ENCODE measurements around the gene TBC1D24.

Gene TBC1D24

DNA sequence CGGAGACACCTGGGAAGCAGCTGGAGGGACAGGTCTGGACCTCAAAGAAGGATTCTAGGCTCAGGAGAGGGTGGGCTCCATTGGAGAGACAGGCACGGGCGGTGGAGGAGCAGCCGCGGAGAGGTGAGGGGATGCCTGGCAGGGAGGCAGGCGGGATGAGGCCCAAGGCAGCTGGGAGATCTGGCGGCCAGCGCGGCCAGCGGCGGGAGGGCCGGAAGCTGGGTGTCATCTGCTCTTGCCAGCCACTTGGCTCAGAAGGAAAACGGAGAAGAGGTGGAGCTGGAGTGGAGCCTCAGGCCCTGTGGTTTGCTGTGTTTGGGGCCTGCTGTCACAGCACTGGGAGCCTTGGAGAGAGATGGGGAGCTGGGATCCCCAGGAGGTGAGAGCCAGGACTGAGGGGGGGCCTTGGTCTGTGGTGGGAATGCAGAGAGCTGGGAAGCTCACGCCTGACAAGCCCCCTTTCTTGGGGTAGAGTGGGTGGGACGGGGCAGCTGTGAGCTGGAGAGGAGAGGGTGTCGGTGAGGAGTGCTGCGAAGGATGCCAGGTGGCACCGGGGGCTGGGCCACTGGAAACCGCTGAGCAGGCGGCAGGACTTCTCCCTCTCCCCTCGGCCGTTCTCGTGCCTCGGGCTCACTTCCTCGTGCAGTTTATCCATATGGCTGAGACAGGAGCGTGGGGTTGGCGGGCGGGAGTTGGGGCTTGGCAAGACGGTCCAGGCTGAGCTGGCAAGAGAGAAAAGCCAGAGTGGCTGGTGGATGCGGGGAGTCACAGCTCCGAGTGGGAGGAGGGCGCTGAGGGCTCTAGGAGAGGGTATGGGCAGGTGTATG lies 8.0 kb downstream of the TBC1D24 start:
- DNase-seq (ENCODE audit: low read depth, low spot score), result no peak

DNA sequence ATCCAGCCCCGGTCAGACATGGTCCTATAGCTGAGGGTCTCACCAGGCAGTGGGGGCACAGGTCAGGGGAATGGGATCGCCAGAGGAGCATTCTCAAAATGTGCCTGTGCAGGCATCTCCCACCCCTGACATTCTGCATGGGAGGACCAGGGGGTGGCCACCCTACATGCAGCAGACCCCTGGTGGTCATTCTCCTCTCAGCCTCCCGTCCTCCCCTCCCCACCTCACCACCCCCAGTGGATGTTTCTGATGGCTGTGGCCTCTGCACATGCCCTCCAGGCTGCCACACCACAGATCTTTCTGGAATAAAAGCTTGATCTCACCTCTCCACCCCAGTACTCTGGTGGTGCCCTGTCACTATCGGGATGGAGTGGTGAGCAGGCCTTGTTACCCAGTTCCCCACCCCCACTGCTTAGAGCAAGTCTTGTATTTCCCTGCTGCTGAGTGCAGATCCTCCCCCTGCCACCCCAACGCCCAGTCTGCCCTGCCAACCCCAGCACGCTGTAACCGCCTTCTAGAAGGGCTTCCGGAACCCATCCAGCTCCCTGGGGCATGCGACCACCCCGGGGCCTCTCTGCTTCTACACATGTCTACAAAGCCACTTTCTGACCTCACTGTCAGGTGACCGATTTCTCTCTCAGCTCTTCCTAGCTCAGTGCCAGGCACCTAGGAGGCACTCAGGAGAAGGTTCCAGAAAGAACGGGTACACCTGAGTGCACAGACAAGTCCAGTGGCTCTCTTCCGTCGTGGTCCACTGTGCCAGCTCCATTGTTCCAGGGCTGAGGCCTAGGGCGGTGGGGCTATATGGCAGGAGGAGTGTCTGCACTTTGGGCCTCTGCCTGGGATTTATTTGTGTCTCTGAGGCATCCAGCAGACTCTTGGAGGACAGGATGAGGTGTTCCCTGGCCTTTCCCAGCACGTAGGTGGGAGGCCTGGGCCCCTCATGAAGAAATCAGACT lies 9.3 kb downstream of the TBC1D24 start:
- DNase-seq (ENCODE audit: low read depth, low spot score), result no peak

DNA sequence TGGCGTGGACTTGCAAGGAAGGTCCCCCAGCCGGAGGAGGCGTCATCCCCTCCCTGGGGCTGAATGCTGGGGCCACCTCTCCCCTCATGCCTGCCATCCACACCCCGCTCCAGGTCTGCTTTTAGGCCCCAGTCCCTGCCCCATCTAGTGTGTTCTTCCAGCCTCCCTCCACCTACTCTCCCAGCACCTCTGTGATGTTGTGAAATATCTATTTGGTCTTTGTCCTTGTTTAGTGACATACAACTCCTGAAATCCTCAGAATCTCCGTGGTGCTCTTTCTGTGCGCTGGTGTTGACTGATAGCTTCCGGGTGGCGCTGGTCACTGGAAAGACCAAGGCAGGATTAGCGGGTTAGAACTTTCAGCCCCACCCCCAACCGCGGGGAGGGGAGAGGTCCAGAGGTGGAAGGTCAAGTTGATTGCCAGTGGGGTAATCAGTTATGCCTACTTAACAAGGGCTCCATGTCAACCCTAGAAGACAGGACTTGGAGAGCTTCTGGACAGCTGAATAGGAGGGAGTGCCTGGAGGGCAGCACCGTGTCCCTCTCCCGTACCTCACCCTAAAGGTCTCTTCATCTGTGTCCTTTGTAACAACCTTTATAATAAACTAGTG lies 10.1 kb downstream of the TBC1D24 start:
- no peak for DNase-seq (ENCODE audit: low read depth, low spot score)

DNA sequence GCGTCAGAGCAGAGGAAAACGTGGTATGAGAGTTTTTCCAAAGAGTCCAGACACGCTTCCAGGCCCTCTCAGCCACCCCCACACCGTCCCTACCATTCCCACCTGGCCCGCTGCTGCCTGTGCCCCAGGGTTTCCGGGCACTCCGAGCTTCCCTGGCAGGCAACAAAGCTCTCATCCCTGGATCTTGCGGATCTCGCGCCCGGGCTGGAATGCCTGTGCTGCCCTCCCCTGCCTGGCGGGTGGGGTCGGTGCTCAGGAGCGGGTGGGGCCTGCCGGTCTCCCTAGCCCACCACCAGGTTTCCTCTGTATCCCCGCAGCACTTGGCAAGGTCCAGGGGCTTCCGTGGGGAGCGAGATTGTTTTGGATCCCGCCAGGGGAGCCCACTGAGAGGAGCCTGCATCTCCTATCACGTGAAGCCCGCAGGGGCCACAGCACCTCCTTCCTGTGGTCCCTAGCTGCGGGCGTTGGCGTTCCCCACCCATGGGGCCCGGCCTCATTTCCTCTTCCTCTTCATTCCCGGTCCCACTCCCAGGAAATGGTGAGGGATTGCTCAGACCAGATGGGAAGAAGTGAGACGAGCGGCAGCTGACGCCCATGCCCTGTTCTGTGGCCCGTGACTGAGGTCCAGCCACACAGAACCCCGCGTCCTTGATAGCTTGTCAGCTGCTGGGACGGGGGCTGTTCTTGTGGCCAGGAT lies 11.0 kb downstream of the TBC1D24 start:
- no peak for DNase-seq (ENCODE audit: low read depth, low spot score)

DNA sequence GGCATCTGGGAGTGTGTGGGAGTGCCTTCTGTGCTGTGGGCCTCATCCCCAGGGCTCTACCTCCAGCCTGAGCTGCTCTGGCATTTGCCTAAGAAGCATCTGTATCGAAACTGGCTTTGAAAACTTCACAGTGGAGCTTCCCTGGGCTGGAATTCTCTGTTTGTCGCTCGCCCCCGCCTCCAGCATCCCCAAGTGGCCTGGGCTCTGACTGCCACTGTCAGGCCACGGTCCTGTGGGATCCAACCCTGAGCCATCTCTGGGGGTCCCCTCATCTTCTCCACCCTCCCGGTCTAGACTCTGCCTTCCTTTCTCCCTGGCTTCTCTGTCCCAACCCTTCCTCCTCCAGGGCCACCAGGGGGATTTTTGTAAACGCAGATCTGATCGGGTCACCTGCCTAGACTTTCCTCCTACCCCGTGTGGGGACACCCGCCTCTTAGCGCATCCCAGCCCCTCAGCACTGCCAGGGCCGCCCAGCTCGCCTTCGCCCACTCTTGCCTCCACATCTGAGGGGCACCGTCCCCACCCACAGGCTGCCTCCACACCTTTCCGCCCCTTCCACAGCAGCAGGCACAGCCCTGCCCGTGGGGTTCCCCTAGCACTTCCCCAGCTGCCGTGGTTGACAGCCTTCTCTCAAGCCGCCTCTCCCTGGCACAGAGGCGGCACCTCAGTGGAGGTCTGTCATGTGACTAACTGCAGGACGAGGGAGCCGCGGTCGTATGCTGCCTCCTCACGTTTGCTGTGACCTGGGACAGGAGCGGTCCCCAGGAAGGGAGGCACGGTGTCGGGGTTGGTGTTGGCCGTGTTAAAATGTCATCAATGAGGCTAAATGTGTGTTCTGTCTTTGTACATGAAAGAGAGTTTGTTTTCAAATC lies 12.0 kb downstream of the TBC1D24 start:
- peak; percentile 44 for DNase-seq (ENCODE audit: low read depth, low spot score)

DNA sequence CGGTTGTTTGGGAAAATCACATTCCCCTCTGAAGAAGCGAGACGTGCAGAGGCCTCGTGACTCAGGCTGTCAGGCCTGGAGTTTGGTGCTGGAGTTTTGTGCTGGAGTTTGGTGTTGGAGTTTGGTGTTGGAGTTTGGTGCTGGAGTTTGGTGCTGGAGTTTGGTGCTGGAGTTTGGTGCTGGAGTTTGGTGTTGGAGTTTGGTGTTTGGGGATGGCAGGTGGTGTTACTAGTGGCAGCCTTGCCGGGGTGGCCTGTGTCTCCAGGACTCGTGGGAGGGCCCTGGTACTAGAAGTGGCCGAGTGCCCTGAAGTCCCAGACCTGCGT lies 12.6 kb downstream of the TBC1D24 start:
- DNase-seq (ENCODE audit: low read depth, low spot score), result no peak

DNA sequence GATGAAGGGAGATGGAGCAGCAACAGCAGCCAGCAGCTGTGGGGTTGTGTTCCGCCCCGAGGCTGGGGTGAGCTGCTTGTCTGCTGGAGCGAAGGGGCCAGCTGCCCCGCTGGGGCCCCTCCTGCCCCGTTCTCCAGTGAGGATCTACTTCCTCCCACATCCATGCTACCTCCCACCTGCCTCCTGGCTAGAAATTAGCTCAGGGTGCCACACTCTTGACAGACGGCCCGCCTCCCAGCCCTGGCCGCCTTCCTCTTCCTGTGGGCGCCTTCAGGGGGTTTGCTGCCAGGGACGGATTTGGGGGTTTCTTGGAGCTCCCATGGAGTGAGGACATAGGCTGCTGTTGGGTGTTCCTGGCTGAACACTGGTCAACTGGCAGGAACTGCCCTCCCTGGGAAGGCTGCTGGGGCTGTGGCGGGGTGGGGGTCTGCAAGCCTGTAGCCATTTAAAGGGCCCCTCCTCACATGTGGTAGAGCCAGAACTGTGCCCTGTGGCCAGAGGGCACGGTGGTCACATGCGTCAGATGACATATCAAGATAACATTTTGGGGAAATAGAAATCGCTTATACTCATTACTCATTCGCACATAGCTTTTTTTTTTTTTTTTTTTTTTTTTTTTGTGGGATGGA lies 13.1 kb downstream of the TBC1D24 start:
- DNase-seq (ENCODE audit: low read depth, low spot score), result no peak

DNA sequence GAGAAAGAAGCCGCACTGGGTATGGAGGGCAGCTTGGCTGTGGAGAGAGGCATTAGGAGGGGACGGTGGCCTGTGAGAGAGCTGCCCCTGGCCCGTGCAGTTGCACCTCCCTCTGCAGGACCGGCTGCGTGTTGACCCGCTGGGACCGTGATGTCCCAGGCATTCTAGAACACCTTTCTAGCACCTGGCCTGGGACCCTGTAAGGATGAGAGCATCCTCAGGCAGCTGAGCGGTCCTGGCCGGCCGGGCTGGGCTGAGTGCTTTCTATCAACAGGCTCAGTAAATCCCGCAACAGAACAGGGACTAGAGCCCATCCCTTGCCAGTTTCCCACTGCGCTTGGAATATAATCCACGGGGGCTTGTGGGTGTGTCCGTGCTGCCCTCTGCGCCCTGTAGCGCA lies 14.7 kb downstream of the TBC1D24 start:
- DNase-seq (ENCODE audit: low read depth, low spot score), result no peak

DNA sequence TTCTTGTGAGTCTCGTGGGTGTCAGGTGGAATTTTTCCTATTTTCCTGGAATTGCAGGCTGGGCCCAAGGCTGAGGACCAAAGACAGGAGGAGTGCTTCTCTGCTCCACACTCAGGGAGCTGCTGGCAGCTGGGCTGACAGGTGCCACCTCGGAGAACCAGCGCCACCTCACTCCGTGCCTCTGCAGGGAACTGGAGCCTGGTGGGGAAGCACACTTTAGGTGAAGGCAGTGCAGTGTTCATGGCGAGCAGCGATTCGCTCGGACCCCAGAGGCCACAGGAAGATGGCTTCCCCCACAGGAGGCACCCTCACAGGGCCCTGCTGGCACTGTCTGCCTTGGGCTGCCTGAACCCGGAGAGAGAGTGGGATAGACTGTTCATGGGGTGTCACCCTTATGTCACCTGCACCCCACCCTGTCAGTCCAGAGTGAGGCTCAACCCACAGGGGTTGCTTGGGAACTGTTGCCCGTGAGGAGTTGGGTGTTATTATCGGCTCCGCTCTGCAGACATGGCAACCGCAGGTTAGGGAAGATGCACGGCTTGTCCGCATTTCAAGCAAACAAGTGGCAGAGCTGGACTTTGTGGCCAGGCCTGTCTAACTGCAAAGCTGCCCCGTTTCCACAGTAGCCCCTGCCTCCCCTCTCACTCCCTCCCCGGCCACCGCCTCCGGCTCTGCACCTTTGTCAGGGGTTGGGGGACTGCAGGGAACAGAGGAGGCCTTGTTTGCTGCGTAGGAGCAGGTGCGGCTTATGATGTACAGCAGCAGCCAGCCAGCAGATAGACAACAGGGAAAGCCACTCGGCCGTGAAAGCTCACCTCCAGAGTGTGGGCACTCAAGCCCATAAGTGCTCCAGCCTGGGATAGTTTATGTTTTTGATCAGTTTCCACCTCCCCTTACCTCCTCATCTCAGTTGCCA lies 15.5 kb downstream of the TBC1D24 start:
- no peak for DNase-seq (ENCODE audit: low read depth, low spot score)

DNA sequence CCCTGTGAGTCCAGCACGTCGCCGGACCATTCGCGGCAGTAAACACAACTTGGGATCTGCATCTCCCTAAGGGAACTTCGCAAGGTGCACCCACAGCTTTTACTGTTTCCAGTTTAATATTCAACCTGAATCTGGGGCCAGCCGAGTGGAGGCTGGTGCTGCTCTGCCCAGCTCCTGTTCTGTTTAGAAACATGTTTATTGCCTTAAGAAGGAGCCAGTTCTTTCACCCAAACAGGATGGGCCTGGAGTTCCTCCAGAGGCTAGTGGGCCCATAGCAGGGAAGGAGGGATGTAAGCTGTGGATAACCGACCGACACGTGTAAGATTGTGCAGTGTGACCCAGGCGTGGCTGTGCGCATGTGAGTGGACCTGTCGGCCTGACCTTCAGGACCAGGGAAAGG lies 17.4 kb downstream of the TBC1D24 start:
- DNase-seq (ENCODE audit: low read depth, low spot score), result no peak

DNA sequence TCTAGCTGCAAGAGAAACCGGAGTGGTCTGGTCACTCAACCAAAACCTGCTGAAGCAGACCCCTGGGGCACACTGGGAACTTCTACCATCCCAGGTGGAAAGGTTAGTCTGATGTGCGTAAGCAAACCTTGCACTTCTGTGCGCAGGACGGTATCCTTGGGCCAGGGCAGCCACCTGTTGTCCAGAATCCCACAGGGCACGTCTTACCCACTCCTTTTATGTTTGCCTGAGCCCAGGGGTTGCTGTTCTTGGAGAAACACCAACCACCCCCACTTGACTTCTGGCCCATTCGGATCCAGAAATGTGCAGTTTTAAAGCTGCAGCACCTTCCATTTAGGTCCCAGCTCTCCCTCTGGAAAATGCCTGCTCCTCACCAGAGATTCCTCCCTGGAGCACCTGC lies 18.7 kb downstream of the TBC1D24 start:
- no peak for DNase-seq (ENCODE audit: low read depth, low spot score)

DNA sequence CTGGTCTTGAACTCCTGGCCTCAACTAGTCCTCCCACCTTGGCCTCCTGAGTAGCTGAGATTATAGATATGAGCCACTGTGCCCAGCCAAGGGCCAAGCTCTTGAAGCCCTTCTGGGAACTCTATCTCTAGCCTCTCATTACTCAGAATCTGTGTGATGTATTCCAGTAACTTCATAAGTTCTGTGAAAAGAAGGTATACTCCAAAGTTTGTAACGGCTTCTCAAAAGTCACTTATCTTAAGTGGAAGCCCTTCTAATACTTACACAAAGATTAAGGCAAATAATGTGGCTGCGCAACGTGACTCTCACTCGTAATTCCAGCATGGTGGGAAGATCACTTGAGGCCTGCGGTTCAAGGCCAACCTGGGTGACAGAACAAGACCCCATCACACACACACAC lies 19.7 kb downstream of the TBC1D24 start:
- DNase-seq (ENCODE audit: low read depth, low spot score), result no peak

DNA sequence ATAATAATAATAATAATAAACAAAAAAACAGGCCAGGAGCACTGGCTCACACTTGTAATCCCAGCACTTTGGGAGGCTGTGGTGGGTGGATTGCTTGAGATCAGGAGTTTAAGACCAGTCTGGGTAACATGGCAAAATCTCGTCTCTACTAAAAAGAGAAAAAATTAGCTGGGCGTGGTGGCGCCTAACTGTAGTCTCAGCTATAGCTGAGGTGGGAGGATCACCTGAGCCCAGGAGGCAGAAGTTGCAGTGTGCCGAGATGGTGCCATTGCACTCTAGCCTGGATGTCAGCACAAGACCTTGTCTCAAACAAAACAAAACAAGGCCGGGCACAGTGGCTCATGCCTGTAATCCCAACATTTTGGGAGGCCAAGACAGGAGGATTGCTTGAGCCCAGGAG lies 20.1 kb downstream of the TBC1D24 start:
- no peak for DNase-seq (ENCODE audit: low read depth, low spot score)

DNA sequence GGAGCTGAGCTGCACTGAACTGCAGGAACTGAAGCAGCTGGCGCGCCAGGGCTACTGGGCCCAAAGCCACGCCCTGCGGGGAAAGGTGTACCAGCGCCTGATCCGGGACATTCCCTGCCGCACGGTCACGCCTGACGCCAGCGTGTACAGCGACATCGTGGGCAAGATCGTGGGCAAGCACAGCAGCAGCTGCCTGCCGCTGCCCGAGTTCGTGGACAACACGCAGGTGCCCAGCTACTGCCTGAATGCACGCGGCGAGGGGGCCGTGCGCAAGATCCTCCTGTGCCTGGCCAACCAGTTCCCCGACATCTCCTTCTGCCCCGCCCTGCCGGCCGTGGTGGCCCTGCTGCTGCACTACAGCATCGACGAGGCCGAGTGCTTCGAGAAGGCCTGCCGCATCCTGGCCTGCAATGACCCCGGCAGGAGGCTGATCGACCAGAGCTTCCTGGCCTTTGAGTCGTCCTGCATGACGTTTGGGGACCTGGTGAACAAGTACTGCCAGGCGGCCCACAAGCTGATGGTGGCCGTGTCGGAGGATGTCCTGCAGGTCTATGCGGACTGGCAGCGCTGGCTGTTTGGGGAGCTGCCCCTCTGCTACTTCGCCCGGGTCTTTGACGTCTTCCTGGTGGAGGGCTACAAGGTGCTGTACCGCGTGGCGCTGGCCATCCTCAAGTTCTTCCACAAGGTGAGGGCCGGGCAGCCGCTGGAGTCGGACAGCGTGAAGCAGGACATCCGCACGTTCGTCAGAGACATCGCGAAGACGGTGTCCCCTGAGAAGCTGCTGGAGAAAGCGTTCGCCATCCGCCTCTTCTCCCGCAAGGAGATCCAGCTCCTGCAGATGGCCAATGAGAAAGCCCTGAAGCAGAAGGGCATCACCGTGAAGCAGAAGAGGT lies 21.5 kb downstream of the TBC1D24 start:
- no peak for DNase-seq (ENCODE audit: low read depth, low spot score)

DNA sequence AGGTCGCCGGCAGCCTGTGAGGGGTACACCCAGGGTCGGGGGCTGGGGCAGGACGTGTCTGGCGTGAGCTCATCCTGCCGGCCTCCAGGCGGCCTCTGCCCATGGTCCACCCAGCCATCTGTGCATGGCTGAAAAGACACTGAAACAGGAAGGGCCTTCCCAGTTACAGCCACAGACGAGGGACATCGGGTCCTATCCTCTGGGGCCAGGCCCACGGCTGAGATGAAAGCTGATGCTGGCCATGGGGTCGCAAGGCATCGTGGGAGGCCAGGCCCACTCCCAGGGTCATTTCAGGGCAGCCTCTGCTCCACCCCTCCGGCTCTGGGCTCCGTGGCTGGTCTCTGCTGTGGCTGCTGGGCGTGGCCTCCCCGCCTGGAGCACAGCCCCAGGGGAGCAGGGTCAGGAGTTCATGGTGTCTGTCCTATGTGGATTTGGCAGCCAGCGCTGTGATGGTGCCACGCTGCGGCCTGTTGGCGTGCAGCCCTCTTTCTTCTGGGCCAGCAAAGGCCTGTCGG lies 22.2 kb downstream of the TBC1D24 start:
- no peak for DNase-seq (ENCODE audit: low read depth, low spot score)

DNA sequence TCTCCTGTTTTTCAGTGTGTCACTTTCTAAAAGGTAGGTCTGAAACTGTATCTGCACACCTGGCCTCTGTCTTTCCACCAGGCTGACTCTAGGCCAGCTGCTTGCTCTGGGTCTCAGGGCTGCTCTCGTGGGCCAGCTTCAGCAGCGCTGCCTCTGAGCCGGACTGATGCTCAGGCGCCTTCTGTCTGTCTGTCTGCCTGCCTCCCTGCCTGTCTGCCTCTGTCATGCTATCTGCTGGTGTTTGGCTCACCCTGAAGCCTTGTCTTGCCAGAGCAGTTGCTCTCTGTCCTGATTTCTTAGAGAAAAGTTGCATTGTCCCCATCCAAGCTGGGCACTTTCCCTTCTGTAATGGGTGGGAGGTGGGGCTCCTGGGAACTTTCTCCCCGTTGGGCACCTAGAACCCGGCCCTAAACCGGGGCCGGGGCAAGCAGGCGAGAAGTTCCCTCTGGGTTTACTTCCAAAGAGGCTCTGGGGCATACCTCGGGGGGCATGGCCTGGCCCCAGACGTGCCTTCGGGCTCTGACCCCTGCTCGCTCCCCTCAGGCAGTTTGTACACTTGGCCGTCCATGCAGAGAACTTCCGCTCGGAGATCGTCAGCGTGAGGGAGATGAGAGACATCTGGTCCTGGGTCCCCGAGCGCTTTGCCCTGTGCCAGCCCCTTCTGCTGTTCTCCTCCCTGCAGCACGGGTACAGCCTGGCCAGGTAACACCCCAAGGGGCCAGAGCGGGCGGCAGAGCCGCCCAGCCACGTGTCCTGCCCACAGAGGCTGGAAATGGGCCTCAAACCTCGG lies 23.0 kb downstream of the TBC1D24 start:
- DNase-seq (ENCODE audit: low read depth, low spot score), result no peak

DNA sequence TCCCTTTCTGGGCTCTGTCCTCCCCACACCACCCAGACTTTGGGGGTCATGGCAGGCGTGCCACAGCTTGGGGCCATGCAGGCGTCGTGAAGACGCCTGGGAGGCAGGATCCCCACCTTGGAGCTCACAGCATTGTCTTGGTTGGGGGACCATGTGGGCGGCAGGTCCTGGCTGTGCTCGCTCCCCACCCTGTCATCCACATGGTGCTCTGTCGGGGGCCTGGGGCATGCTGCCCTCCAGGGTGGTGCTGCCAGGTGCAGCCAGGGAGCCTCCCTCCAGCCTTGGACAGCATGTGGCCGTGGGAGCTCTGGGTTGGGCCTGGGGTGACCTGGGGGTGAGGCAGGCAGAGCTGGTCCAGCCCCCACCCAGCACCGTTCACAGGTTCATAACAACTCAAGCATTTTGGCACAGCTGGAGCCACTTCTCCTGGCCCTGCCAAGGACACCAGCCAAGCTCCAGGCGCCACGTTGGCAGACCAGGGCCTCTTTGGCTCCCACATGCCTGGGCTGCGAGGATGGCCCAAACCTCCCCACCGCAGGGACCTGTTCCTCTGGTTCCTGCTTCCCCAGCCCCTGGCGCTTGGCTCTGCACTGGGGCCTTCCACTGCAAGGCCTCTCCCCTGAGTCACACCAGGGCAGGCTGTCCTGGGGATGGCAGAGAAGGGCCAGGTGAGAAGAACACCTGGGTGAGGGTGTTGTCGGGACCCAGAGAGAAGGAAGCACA lies 23.8 kb downstream of the TBC1D24 start:
- no peak for DNase-seq (ENCODE audit: low read depth, low spot score)
